GM18909 (cell line): Measurements from ENCODE around the gene POLR2H.
A peak's percentile ranks its signal among the peaks of the same experiment; 100 is the strongest.
"Not testable (repeated sequence)": the region's sequence is repeated elsewhere in the genome, so short reads cannot be mapped to it uniquely, and the experiment has no call there.

Experiments
- ATAC-seq: cut with Tn5 transposase; IDR thresholded peaks from one replicate; pipeline ENCODE4 v1.9.1; 2021; ENCODE audit warnings: mild to moderate bottlenecking; ENCODE audit not compliant: unreplicated experiment, poor library complexity

The POLR2H gene

DNA sequence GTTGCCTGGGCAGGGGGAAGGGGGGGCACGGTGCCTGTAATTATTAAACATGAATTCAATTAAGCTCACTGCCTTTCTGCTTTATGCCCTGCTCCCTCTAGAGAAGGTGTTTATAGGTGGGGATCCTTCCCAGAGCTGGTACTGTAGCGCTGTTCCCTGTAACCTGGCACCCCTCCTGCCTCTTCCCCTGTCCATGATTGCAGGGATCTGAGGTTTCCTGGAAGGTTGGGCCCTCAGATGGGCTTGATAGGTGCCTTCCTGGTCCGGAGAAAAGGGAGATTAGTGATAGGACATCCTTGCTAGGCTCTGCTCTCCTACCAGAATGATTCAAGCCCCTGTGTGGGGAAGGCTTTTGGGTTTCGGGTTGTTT is 26.2 kb upstream of the POLR2H start:
- no peak for ATAC-seq

- ATAC-seq = peak; percentile 71
Measured at GRCh38 chr3:184335661-184336546, 25.6 kb upstream of the POLR2H start.

GRCh38 chr3:184336547-184337398 is 24.7 kb upstream of the POLR2H start:
- no peak for ATAC-seq

- ATAC-seq = no peak
Measured at GRCh38 chr3:184337399-184337714, 24.2 kb upstream of the POLR2H start, which contains the start of gene FAM131A. TSS of gene FAM131A (plus strand) at chr3:184337600. CDS start at chr3:184337631, 31 bp downstream.

GRCh38 chr3:184337981-184338380 is 23.5 kb upstream of the POLR2H start:
- no peak for ATAC-seq

- ATAC-seq = no peak
Measured at GRCh38 chr3:184338511-184338945, 23.0 kb upstream of the POLR2H start.

DNA sequence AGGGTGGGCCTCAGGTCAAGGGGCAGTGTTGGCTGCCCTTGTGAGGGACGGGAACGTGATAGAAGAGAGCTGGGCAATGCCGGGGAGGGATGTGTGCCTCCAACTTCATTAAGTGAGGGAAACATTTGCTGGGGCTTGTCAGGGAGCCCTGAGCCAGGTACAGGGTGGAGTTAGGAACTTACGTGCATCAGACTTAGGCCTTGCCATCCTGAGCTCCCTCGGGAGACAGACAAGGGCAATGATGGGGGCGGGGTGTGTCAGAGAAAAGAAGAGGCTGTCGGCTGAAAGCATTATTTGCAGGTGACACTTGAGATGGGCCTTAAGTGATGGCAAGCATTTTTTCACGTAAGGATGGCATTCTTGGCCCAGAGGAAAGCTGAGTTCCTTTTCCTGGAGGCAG is 22.5 kb upstream of the POLR2H start:
- no peak for ATAC-seq

GRCh38 chr3:184339451-184340135 is 21.9 kb upstream of the POLR2H start:
- not testable (repeated sequence) for ATAC-seq

- ATAC-seq = no peak
Measured at GRCh38 chr3:184341925-184342324, 19.6 kb upstream of the POLR2H start.

DNA sequence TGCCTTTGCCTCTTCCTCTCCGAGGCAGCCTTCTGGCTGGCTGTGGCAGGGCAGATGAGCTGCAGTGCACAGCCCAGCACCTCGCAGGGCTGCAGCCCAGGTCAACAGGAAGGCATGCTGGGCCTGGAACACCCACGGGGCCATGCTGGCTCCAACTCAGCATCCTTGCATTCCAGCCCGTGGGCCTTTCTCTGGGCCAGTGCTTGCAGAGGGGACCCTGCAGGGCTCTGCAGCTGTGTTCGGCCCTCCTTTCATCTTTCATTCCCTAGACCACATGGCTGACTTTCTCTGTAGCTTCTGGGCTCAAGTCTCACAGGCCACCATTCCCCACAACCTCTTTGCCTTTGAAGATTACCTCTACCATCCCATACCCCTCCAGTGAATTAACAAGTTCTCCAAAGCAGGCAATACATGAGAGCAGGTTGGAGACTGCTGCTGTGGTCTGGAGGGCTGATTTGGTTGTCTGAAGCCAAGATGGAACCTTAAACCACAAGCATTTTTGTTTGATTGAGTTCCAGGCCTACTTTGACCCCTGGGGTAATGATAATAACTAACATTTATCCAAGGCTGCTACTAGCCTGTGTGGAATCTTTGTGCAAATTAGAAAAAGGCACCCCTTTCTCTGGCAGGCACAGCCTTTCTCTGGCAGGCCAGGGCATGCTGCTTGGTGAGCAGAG is 18.2 kb upstream of the POLR2H start:
- no peak for ATAC-seq

GRCh38 chr3:184344579-184345316 is 16.8 kb upstream of the POLR2H start:
- no peak for ATAC-seq

GRCh38 chr3:184345317-184346144 is 16.0 kb upstream of the POLR2H start:
- no peak for ATAC-seq

- no peak for ATAC-seq
Measured at GRCh38 chr3:184346480-184347190, 14.9 kb upstream of the POLR2H start.

DNA sequence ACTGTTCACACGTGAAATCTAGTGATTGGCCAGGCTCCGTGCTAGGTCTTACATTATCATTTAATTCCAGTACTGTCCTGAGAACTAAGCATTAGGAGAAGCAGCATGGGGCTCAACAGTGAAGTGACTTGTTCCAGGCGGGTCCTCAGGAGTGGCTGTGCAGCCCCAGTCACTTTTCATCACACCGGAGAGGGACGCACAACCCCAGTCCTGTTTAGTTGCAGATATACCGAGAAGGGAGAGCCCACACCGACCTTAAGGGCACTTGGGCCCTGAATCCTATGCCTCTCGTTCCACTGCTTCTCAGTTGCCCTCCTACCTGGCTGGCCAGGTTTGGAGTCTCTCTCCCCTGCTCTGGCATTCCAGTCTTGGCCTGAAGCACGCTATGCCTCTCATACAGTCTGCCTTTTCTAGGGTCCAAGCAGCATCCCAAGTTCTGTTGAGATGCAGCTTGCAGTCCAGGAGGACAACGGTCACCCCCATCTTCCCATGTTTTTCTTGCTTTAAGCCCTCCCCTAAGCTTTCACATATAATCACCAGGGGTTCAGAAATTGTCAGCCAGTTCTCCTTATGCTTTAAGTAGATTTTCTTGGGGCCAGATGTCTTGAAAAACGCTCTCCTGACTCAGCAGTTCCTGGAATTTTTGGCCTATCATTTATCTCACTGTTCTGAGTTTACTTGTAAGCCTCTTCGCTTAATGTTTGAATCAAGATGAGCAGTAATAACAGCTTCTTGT is 14.0 kb upstream of the POLR2H start:
- no peak for ATAC-seq

DNA sequence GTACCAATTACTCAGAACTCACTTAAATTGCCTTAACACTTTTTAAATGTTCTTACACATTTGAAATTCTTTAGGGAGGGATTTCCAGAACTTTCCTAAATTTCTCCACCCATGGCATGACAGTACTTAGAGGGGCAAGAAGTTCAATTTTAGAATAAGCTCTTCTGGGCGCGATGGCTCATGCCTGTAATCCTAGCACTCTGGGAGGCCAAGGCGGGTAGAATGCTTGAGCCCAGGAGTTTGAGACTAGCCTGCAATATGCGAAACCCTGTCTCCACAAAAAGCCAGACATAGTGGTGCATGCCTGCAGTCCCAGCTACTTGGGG is 13.5 kb upstream of the POLR2H start:
- no peak for ATAC-seq

GRCh38 chr3:184349563-184350470 is 11.7 kb upstream of the POLR2H start:
- ATAC-seq = no peak

DNA sequence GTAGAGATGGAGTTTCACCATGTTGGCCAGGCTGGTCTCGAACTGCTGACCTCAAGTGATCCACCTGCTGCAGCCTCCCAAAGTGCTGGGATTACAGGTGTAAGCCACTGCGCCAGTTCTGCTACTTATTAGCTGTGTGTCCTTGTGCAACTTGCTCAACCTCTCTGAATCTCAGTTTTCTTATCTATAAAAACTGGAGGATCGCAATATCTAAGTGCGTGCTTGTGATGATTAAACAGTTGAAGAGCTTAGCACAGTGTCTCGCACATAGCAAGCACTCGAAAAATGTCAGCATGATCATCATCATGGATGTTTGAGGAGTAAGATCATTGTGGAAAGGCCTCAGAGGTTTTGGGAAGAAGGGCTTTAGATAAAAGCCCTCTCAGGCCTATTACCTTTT is 10.9 kb upstream of the POLR2H start:
- no peak for ATAC-seq
